HepG2 (cell line): ENCODE data around the gene ZNF217. TPM values are rescaled to one million over a fixed set of nuclear protein-coding genes. Genes with fewer than 3 reads are reported as not detected.
A peak's percentile ranks its signal among the peaks of the same experiment; 100 is the strongest.

ENCODE experiments used
- ARNT2 ChIP-seq: sonication (generic); formaldehyde crosslinking; IDR thresholded peaks from 2 replicates; pipeline ENCODE4 v1.8.0; 2022; ENCODE audit warnings: mild to moderate bottlenecking, low read depth, missing genetic modification reagents, moderate library complexity
- ELF1 ChIP-seq: sonication (generic); formaldehyde crosslinking; IDR thresholded peaks from 2 replicates; pipeline ENCODE4 v1.4.0; 2020; ENCODE audit warnings: missing genetic modification reagents
- MATR3 ChIP-seq: sonication (generic); formaldehyde crosslinking; IDR thresholded peaks from 2 replicates; pipeline ENCODE4 v1.4.0; 2020; ENCODE audit warnings: missing genetic modification reagents
- TBX2 ChIP-seq: sonication (generic); formaldehyde crosslinking; IDR thresholded peaks from 2 replicates; pipeline ENCODE4 v1.5.0; 2020; ENCODE audit warnings: missing genetic modification reagents, mild to moderate bottlenecking, borderline replicate concordance
- polyA plus RNA-seq, 8 experiments: library from polyadenylated mRNA; depleted of rRNA in 3 of 8; stranded (reverse) in 7 of 8; unstranded in 1 of 8; fragments of >200 nt; fragmentation: Illumina TruSeq in 4 of 8; extraction: Trizol in 4 of 8; gene quantifications; 2 replicates each; pipeline versions ENCODE4 v1.2.1 to v1.2.3, GENCODE V29; 2011 to 2016; ENCODE audit warnings: low read depth in 4 of 8, missing spikeins in 1 of 8, mixed read lengths in 1 of 8; ENCODE audit not compliant: insufficient read depth in 1 of 8
- total RNA-seq, 5 experiments: library from RNA; depleted of rRNA; stranded (reverse); fragments of >200 nt; fragmentation: Illumina TruSeq; extraction: Trizol; gene quantifications; 2 replicates each; pipeline ENCODE4 v1.2.3, GENCODE V29; 2016; ENCODE audit warnings: low read depth in 1 of 5
- TF ChIP-seq, protein P1 (sequence below): sonication (generic); formaldehyde crosslinking; IDR thresholded peaks from 2 replicates; pipeline ENCODE4 v1.4.0; 2020; ENCODE audit warnings: missing genetic modification reagents, borderline replicate concordance
- TF ChIP-seq, protein P2 (sequence below): sonication (generic); formaldehyde crosslinking; IDR thresholded peaks from 2 replicates; pipeline ENCODE4 v1.5.0; 2020; ENCODE audit warnings: missing genetic modification reagents
- TF ChIP-seq, protein P3 (sequence below): sonication (generic); formaldehyde crosslinking; IDR thresholded peaks from 2 replicates; pipeline ENCODE4 v1.9.0; 2022; ENCODE audit warnings: low read depth, missing genetic modification reagents

The ZNF217 gene
- total and polyA plus RNA-seq, 2 of the 13 experiments (the other 11 are each of a cell fraction or from before 2014, with no cell fraction given) = 22.3 to 29.8 TPM

DNA sequence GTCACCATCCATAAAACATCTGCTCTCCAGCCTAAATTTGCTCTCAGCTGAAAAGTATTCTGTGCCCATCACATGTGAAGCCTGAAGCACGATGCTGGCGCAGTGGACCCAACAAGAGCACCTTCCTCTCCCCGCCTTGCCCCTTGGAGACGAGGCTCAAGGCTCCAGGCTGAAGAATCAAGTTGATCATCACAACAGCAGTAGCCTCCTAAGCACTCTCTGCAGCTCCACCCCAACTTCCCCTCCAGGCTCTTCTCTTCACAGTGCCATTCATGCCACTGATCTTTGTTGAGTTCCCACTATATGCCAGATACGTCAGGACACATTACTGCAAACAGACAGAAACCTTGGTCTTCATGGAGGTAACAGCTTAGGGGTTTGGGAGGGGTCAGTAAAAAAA, 41.6 kb upstream of the ZNF217 start (continued):
- TF ChIP-seq, protein P1, sequence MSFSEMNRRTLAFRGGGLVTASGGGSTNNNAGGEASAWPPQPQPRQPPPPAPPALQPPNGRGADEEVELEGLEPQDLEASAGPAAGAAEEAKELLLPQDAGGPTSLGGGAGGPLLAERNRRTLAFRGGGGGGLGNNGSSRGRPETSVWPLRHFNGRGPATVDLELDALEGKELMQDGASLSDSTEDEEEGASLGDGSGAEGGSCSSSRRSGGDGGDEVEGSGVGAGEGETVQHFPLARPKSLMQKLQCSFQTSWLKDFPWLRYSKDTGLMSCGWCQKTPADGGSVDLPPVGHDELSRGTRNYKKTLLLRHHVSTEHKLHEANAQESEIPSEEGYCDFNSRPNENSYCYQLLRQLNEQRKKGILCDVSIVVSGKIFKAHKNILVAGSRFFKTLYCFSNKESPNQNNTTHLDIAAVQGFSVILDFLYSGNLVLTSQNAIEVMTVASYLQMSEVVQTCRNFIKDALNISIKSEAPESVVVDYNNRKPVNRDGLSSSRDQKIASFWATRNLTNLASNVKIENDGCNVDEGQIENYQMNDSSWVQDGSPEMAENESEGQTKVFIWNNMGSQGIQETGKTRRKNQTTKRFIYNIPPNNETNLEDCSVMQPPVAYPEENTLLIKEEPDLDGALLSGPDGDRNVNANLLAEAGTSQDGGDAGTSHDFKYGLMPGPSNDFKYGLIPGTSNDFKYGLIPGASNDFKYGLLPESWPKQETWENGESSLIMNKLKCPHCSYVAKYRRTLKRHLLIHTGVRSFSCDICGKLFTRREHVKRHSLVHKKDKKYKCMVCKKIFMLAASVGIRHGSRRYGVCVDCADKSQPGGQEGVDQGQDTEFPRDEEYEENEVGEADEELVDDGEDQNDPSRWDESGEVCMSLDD = no peak
- TF ChIP-seq MATR3 (0 out of 2 replicates have a peak, but pooled peaks have one; percentile 63), ARNT2 (CRISPR knock-in tag) (peak; percentile 47; the same call in 1 of the 2 replicates), TBX2 (CRISPR knock-in tag) (0 out of 2 replicates have a peak, but pooled peaks have one; percentile 17), ELF1 (CRISPR knock-in tag) (no peak)
- TF ChIP-seq, protein P2, sequence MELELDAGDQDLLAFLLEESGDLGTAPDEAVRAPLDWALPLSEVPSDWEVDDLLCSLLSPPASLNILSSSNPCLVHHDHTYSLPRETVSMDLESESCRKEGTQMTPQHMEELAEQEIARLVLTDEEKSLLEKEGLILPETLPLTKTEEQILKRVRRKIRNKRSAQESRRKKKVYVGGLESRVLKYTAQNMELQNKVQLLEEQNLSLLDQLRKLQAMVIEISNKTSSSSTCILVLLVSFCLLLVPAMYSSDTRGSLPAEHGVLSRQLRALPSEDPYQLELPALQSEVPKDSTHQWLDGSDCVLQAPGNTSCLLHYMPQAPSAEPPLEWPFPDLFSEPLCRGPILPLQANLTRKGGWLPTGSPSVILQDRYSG (CRISPR knock-in tag) = no peak
- TF ChIP-seq, protein P3, sequence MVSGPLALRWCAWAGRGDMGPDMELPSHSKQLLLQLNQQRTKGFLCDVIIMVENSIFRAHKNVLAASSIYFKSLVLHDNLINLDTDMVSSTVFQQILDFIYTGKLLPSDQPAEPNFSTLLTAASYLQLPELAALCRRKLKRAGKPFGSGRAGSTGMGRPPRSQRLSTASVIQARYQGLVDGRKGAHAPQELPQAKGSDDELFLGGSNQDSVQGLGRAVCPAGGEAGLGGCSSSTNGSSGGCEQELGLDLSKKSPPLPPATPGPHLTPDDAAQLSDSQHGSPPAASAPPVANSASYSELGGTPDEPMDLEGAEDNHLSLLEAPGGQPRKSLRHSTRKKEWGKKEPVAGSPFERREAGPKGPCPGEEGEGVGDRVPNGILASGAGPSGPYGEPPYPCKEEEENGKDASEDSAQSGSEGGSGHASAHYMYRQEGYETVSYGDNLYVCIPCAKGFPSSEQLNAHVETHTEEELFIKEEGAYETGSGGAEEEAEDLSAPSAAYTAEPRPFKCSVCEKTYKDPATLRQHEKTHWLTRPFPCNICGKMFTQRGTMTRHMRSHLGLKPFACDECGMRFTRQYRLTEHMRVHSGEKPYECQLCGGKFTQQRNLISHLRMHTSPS (CRISPR knock-in tag) = no peak
